GM19452 (cell line): ENCODE data around the gene NPLOC4.

Experiments used
- ATAC-seq: cut with Tn5 transposase; IDR thresholded peaks from one replicate; pipeline ENCODE4 v1.9.1; 2021; ENCODE audit not compliant: unreplicated experiment

The NPLOC4 gene

GRCh38 chr17:81520021-81520901 is 116.7 kb downstream of the NPLOC4 start:
- no peak for ATAC-seq

- peak; percentile 28 for ATAC-seq
Observed at GRCh38 chr17:81519284-81520020, 117.5 kb downstream of the NPLOC4 start.

DNA sequence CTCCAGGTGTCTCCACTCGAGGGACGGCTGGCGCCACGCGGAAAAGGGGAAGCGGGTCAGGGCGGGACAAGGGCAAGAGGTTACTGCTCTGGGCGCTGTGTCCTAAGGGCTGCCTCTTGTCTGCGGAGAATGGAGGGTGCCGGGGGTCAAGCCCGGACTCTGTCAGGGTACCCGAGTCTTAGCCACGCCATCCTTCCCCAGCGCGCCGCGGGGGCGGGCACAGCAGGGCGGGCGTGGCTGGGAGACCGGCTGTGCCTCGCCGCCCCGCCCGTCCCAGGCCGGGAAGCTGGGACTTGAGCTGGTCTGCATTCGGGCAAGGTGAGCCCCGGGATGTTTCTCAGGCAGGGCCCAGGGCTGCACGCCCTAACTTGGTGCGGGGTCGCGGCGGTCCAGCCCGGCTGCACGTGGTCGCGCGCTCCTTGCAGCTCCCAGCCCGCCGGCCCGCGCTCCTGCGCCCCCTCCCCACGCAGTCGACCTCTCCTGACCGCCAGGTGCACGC is 118.1 kb downstream of the NPLOC4 start:
- ATAC-seq: no peak

DNA sequence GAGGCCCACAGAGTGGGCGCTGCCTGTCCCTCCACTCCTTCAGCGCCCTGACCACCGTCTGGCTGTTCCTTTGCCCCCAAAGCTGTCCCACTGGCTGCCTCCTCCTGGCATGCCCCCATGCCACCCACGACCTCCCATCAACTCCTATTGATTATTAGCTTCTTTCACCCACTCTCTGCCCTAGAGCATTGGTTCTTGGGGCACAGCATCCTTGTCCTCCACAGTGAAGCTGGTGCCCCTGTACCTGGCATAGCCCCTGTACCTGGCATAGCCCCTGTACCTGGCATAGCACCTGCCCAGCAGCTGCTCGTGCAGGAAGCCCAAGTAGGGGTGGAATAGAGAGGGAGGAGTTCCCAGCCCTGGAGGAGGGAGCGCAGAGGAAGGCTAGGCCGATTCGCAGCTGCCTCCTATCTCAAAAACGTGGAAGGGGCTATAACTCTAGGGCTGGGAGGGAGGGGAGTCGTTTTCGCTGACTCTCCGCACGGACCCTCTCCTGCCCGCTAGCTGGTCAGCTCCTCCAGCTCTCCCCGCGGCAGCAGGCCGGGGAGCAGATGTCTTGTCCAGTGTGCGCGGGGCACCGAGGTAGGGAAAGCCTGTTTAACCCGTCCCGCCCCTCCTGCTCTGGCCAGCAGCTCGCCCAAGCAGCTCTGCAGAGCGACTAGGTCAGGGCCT is 118.7 kb downstream of the NPLOC4 start:
- ATAC-seq: no peak

GRCh38 chr17:81517339-81518112 is 119.4 kb downstream of the NPLOC4 start:
- ATAC-seq: peak; percentile 21

GRCh38 chr17:81517009-81517338 is 119.9 kb downstream of the NPLOC4 start:
- ATAC-seq: no peak

DNA sequence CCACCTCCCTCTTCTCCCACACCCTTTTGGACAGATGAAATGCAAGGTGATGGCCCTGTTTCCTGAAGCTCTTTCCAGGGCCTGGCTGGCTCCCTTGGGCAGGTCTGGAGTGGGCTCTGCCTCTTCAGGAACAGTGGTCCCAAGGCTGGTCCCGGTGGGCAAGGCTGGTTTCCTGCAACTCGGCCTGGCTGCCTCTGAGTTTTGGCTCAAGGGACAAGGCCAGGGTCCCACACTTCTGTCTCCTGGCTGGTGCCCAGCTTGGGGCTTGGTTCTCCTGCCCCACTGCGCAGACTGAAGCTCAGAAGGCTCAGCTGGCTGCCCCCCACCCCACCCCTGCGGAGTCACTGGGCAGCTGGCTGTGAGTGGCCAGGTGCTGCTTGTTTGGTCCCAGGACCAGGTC is 120.5 kb downstream of the NPLOC4 start:
- no peak for ATAC-seq

- no peak for ATAC-seq
Observed at GRCh38 chr17:81515530-81516041, 121.3 kb downstream of the NPLOC4 start.

DNA sequence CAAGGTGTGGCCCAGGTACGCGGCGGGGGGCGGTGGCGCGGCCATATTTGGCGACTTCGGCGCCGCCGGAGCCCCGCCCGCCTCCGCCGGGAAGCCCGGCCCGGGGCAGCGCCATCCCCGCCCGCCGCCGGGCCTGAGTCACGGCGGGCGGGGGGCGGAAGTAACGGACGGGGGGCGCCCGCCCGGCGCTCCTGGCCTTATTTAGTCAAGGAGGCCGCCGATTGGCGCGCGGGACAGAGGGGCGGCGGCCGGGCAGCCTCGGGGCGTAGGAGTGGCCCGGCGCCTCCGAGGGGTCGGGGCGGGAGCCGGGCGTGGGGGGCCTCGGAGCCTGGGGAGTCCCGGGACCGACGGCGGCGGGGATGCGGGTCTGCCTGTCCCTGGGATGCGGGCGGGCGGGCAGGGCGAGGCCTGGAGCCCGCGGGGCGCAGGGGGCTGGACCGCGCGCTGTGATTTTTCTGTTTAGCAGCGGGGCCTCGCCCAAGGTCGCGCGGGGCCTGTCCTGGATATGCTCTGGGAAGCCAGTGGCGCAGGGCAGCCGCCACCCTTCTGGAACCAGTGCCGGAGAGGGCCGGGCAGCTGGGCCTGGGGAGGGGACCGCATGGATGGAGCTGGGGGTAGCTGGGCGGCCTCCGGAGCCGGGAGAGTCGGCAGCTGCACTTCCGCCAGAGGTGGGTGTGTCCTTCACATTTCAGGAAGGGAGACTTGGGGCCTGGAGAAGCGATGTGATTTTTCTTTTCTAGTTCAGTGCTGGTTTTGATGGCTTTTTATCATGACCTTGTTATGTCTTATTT is 122.0 kb downstream of the NPLOC4 start:
- ATAC-seq: no peak

DNA sequence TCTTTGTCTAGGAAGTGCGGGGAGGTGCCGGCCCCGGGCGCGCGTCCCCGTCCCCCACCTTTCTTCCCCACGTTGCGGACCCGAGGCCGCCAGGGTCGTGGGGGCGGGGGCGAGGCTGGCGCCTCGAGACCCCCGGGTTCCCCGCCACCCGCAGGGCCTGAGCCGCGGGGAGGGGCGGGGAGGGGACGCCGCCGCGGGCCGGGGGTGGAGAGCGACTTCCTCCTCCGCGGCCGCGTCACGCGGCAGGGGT is 122.5 kb downstream of the NPLOC4 start:
- no peak for ATAC-seq

- no peak for ATAC-seq
Observed at GRCh38 chr17:81513753-81514488, 123.0 kb downstream of the NPLOC4 start.

DNA sequence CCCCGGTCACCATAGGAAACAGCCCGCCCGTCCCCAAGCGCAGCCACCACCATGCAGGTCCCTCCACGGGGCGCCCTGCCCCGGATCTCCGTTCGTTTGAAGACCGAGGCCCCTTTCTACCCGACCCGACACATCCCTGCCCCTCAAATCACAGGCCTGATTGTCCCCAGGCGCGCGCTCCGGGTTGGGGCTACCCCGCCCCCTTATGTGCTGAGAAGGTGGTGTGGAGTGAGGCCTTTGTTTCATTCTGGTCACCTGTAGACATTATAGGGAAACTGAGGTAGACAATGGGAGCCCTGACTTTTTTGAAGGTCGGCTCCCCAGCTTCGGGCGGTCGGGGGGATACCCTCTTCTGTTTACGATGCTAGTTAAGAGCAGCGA is 123.5 kb downstream of the NPLOC4 start:
- peak; percentile 4 for ATAC-seq

GRCh38 chr17:81512562-81513371 is 124.1 kb downstream of the NPLOC4 start, which contains the start of gene ACTG1:
ACTG1 (minus strand) TSS chr17:81512799; CDS start chr17:81512354, 445 bp downstream.
- ATAC-seq: peak; percentile 38

- peak; percentile 4 for ATAC-seq
Observed at GRCh38 chr17:81511804-81512561, 124.9 kb downstream of the NPLOC4 start.

DNA sequence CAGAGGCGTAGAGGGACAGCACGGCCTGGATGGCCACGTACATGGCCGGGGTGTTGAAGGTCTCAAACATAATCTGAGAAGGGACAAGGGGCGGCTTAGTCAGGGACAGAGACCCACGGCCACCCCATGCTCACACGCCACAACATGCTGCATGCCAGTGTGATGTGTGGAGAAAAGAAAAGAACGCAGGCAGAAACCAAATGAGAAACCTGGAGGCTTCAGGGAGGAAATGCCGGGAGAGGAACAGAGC is 125.4 kb downstream of the NPLOC4 start:
- no peak for ATAC-seq

- ATAC-seq: no peak
Observed at GRCh38 chr17:81510785-81511553, 125.9 kb downstream of the NPLOC4 start.
